CMK (cell line): ENCODE measurements around the gene NR0B2.
"Not testable (repeated sequence)": the region's sequence is repeated elsewhere in the genome, so short reads cannot be mapped to it uniquely, and the experiment has no call there.

Experiments used
- DNase-seq: peaks from one replicate; pipeline ENCODE4 v3.0.0-alpha.2; 2010; ENCODE audit warnings: low read depth

The NR0B2 gene

GRCh38 chr1:26889551-26890466 is 24.0 kb downstream of the NR0B2 start, which contains the start of gene GPN2:
Gene GPN2 (minus strand): TSS chr1:26890283. CDS start chr1:26890096, 187 bp downstream.
- DNase-seq, result peak; percentile 81

DNA sequence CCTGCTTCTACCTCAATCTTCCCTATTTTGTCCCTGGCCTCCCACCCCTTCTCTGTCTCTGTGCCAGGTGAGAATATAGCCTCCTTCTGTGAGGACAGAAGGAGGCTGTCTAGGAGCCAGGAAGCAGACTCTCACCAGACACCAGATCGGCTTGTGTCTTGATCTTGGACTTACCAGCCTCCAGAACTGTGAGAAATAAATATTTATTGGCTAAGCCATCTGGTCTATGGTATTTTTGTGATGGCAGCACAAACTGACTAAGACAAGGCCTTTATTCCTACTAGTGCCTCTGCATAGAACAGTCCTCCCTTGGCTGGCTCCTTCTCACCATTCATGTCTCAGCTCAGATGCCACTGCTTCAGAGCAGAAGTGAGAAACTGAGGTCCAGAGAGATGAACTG is 25.5 kb downstream of the NR0B2 start:
- no peak for DNase-seq

DNA sequence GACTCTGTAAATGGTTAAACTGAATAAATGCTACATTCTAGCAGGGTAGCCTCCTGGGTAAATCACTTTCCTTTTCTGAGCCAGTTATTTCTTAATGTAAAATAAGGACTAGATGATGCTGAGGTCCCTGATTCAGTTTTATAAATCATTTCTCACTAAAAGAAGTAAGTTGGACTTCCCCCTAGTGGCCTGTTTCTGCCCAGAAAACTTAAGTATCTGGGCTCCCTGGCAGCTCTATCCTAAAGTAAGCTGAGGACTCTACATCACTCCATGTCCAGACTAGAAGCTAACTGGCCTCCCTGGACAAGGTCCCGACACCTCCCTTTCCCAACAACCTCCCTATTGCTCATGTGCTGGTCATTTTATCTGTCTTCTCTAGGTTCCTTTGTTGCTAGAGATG is 26.6 kb downstream of the NR0B2 start:
- DNase-seq, result no peak

DNA sequence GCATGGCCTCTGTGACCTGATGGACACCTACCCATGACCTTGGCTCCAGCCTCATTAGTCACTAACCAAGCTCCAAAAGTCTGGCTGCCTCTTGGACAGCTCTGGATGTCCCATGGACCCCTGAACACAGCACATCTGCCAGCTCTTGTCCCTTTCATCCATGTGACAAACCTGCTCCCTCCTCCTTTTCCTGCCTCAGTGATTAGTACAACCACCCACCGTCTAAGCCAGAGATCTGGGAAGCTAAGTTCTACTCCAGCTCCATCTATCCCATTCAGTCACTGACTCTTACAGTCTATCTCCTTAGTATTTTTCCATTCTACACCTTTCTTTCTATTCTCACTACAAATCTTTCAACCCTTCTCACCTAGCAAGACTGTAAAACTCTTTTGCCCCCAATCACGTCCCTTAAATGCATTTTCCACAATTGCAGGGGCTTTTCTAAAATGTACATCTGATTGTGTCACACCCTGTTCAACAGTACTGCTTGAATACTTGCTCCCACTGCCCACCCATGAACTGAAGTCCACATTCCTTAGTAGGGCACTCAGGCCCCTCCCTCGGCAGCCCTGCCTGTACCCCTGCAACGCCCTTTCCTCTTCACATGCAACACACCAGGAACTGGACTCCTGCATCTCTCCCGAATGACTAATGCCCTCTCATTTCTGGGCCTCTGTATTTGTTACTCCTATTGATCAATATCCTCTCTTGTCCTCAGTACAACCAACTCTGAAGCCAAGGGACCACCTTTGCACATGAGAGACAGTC is 30.9 kb downstream of the NR0B2 start:
- DNase-seq, result no peak

DNA sequence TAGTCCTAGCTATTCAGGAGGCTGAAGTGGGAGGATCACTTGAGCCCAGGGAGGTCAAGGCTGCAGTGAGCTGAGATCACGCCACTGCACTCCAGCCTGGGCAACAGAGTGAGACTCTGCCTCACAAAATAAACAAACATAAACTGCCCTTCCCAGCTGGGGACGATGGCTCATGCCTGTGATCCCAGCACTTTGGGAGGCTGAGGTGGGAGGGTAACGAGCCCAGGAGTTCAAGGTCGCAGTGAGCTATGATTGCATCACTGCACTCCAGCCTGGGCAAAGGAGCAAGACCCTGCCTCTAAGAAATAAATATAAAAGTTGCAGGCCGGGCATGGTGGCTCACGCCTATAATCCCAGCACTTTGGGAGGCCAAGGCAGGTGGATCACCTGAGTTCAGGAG is 32.2 kb downstream of the NR0B2 start:
- DNase-seq, result not testable (repeated sequence)

- DNase-seq, result no peak
Observed at GRCh38 chr1:26879793-26880192, 34.0 kb downstream of the NR0B2 start.

DNA sequence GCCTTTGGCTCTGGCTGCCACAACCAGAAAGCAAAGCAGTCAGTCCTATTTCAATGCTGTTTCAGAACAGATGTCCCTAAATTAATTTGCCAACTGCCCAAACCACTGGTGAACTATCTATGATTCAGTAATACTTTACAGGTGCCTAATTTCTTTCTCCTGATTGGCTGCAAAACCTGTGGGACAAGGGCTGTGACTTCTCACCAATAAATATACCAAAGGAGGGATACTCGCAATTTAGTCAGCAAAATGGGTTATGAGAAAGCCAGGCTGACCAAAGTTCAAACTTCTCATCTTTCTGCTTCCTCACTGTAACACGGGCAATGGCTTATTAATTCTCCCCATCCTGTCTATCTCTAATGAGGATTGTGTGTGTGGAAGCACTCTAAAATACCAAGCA is 36.4 kb downstream of the NR0B2 start:
- no peak for DNase-seq

DNA sequence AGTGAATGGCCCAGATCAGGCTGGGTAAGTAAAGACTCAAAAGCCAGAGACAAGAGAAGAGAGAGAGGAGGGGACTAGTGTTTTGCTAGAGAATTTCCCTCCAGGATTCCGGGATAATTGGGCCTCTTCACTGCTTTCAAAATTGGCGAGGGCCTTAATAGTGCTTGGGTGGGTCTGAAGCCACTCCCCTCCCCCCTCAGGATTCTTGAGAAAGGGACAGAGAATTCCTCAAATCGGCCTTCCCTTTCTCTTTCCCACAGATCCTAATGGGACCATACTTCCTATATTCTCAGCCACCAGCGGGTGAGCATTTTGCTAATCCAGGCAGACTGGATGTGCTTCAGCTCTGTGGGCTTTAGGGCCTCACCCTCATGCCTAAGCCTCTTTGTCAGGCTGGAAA is 38.9 kb downstream of the NR0B2 start:
- DNase-seq, result no peak

GRCh38 chr1:26873097-26873496 is 40.7 kb downstream of the NR0B2 start:
- DNase-seq, result not testable (repeated sequence)

DNA sequence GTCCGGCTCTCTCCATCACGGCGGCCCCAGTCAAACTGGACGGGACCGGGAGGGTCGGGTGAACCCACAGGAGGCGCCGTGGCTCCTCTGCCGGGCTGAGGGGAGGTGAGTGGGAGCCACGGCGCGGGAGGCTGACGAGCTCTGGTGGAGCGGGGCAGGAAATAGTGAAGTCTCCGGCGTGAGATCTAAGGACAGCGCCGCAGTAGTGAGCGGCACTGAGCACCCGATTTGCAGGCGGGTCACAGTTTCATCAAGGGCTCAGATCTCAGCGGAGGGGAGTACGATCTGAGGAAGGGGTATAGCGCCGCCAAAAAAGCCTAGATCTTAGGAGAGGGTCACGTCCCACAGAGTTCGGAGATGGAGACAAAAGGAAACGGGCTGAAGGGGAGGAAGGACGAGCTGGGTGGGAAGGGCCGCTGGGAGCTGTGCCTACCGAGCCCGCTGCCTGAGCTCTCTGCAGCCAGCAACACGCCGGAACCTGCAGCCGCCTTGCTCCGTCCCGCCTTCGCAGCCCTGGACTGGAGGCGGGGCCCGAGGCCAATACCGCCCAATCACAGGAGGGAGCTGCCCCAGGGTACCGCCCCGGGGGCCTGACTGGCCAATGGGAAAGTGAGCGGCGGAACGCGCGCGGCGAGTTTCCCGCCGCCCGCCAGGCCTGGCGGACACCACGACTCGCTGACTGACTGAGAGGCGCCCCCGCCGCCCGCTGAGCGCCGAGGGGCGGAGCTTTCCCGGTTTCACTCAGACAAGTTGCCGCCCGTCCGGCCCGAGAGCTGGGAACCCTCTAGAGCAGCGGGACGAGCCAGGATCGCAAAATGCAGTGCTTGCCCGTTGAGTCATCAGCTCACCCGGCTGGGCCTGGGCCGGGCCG is 48.9 kb downstream of the NR0B2 start:
- peak; percentile 94 for DNase-seq

GRCh38 chr1:26863685-26864077 is 50.1 kb downstream of the NR0B2 start:
- no peak for DNase-seq

DNA sequence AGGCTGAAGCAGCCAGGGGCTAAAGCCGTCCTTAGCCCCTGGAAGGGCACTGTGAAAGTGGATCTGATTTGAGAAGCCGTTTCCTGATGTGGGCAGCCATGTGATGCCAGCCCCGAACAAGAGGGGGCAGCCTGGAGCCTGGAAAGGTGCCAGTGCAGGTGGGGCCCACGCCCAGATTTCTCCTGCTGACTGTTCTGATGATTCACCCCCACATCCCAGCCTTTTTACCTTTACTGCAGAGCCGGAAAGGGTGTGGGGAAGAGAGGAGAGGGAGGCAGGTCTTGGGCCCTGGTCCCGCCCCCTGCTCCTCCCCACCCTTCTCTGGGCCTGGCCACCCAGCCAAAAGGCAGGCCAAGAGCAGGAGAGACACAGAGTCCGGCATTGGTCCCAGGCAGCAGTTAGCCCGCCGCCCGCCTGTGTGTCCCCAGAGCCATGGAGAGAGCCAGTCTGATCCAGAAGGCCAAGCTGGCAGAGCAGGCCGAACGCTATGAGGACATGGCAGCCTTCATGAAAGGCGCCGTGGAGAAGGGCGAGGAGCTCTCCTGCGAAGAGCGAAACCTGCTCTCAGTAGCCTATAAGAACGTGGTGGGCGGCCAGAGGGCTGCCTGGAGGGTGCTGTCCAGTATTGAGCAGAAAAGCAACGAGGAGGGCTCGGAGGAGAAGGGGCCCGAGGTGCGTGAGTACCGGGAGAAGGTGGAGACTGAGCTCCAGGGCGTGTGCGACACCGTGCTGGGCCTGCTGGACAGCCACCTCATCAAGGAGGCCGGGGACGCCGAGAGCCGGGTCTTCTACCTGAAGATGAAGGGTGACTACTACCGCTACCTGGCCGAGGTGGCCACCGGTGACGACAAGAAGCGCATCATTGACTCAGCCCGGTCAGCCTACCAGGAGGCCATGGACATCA is 50.7 kb downstream of the NR0B2 start, which contains the start of gene SFN:
Gene SFN, plus strand, starts transcription at position 369 of the 904 bp plus-strand sequence. Its CDS starts 64 bp downstream, at position 433.
- no peak for DNase-seq

DNA sequence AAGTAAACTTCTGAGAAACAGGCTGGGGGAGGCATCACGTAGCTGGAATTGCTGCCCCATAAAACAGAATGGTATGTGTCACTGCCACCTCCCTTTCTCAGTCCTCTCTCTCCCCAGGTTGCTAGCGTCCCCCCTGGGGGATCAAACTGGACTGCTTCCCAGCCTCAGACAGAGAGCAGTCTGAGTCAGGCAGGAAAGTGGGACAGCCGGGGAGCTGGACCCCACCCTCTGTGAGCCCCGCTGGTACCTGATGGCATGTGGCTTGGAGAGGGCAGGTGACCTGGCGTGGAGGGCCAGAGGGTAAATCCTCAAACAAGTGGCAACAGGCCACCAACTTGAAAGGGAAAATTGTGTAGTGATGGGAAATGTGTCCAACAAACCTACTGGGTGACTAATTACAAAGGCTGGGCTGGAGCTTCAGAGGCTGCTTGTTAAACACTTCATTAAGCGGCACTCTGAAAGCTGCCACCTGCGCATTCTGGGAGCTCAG is 51.8 kb downstream of the NR0B2 start:
- DNase-seq, result no peak
